ENCODE measurements around the gene L3MBTL3. TPM values are rescaled to one million over a fixed set of nuclear protein-coding genes. Genes with fewer than 3 reads are reported as not detected.

The L3MBTL3 gene
- total RNA-seq, 1 donor from 2014 or later: 3.2 TPM

DNA sequence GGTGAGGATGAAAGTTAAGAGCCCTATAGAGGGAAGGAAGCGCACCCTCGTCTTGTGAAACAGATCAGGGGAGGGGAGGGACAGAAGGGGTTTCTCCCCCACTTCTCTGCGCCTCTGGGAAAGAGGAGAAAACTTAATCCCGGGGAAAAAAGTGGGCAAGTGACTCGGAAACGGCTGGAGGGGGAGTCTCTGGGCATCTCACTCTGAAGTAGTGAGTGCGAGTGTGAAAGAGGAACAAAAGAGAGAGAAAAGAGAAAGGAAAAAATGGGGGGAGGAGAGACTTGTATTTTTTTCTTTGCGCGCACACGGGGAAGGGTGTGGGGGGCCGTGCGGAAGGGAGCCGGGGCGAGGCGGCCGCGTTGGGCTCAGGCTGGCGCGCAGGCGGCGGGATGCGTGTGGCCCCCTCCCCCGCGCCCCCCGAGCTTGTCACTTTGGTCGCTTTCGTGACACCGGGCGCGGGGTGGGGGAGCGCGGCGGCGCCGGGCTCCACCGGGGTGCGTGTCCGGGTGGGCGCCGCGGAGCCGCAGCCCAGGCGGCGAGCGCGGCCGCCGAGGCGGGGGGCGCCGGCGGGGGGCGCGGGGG is 454 bp downstream of the L3MBTL3 start:
- peaks cover 23% of the 10 kb centered on the region for H3K4me1 ChIP-seq
- no peaks in the 10 kb centered on the region for H3K36me3 ChIP-seq
- H3K27me3 ChIP-seq (ENCODE audit: low read depth): no peaks in the 10 kb centered on the region
- H3K27ac ChIP-seq (replicated peaks): peak overlapping the region; percentile 46
- DNase-seq: no peak
- TF ChIP-seq, protein P1, sequence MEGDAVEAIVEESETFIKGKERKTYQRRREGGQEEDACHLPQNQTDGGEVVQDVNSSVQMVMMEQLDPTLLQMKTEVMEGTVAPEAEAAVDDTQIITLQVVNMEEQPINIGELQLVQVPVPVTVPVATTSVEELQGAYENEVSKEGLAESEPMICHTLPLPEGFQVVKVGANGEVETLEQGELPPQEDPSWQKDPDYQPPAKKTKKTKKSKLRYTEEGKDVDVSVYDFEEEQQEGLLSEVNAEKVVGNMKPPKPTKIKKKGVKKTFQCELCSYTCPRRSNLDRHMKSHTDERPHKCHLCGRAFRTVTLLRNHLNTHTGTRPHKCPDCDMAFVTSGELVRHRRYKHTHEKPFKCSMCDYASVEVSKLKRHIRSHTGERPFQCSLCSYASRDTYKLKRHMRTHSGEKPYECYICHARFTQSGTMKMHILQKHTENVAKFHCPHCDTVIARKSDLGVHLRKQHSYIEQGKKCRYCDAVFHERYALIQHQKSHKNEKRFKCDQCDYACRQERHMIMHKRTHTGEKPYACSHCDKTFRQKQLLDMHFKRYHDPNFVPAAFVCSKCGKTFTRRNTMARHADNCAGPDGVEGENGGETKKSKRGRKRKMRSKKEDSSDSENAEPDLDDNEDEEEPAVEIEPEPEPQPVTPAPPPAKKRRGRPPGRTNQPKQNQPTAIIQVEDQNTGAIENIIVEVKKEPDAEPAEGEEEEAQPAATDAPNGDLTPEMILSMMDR (IDR thresholded peaks at IDR 0.05; ENCODE audit: borderline replicate concordance): no peak
- peak overlapping the region; percentile 90 for H3K4me3 ChIP-seq
- H3K9me3 ChIP-seq (replicated peaks): no peaks in the 10 kb centered on the region
- intact Hi-C loops (cut with micrococcal nuclease): loop anchor here (10.0 kb wide), 1 partner anchor 424 kb away; no protein-coding TSS in a partner anchor

DNA sequence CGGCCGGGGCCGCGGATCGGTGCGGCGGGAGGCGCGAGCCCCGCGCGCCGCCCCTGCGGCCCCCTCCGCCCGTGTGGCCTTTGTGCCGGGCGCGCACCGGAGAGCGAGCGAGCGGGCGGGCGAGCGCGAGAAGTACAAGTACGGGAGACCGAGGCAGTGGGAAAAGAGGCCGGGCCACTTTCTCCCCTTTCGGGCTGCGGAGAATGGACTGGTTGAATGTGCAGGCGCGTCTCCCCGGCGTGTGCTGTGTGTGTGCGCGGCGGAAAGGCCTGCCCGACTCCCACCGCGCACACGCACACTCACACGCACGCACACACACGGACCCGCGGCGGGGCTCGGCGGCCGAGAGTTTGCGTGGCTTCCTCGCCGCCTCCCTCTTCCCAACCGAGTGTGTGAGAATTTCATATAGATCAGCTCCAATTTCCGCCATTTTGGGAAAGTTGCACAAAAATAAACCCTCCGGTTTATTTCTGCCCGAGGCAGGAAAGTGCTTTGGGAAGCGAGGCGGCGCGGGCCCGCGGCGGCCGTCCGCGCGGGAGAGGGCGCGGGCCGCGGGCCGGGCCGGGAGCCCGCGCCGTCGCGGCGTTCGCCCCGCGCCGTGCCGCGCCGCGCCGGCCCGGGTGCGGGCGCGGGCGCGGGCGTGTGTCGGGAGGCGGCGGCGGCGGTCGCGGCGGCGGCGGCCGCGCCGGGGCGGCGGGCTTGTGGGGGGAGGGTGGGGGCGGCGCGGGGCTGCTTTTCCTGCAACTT is 1.1 kb downstream of the L3MBTL3 start:
- intact Hi-C loops (cut with micrococcal nuclease): loop anchor here (10.0 kb wide), 1 partner anchor 425 kb away; no protein-coding TSS in a partner anchor

DNA sequence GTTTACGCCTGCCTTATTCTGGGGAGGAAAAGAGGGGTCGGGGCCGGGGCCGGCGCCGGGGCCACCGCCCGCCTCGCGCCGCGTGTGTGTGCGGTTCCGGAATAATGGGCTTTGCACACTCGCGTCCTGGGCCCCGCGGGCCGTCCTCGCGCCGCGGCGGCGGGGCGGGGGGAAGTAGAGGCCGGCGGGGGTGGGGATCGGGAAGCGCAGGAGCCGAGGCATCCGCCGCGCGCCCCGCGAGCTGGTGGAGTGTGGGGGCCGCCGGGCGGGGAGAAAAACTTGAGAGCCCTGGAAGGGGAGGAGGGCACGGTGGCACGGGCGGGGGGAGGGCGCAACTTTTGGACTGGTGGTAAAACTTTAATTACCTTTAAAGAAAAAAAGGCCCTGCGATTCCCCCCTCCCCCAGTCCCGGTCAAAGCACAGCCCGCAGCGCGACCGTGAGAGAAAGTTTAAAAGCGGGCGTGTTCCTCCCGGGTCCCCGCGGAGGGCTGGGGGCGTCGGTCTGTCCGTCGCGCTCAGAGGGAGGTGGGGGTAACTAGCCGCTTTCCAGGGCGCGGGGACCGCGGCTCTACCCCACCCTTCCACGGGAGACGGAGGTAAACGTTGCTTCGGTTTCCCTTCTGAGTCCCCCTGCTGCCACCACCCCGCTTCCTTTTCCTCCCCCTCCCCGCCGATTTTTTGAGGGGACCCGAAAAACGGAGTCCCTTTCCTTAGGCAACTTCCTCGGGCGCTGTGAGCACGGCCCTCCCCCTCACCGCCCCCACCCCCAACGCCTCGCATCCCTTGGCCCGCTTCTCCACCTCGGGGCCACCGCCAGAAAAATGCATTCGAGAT is 1.9 kb downstream of the L3MBTL3 start:
- intact Hi-C loops (cut with micrococcal nuclease): no loop called here
- Histone ChIP-seq H3K27ac (replicated peaks) (peak overlapping the region; percentile 81), H3K9me3 (replicated peaks) (no peaks in the 10 kb centered on the region), H3K27me3 (ENCODE audit: low read depth) (no peaks in the 10 kb centered on the region), H3K4me1 (peaks cover 23% of the 10 kb centered on the region), H3K36me3 (no peaks in the 10 kb centered on the region), H3K4me3 (peak overlapping the region; percentile 90)
- DNase-seq: peak; percentile 33
- TF ChIP-seq, protein P1 (IDR thresholded peaks at IDR 0.05; ENCODE audit: borderline replicate concordance): no peak

More for the DNA sequence above, 1.1 kb downstream of the L3MBTL3 start:
- H3K9me3 ChIP-seq (replicated peaks): no peaks in the 10 kb centered on the region
- H3K27me3 ChIP-seq (ENCODE audit: low read depth): no peaks in the 10 kb centered on the region
- DNase-seq: peak; percentile 26
- peak overlapping the region; percentile 81 for H3K27ac ChIP-seq (replicated peaks)
- peak overlapping the region; percentile 90 for H3K4me3 ChIP-seq
- peaks cover 23% of the 10 kb centered on the region for H3K4me1 ChIP-seq
- TF ChIP-seq, protein P1 (IDR thresholded peaks at IDR 0.05; ENCODE audit: borderline replicate concordance): no peak
- H3K36me3 ChIP-seq: no peaks in the 10 kb centered on the region

DNA sequence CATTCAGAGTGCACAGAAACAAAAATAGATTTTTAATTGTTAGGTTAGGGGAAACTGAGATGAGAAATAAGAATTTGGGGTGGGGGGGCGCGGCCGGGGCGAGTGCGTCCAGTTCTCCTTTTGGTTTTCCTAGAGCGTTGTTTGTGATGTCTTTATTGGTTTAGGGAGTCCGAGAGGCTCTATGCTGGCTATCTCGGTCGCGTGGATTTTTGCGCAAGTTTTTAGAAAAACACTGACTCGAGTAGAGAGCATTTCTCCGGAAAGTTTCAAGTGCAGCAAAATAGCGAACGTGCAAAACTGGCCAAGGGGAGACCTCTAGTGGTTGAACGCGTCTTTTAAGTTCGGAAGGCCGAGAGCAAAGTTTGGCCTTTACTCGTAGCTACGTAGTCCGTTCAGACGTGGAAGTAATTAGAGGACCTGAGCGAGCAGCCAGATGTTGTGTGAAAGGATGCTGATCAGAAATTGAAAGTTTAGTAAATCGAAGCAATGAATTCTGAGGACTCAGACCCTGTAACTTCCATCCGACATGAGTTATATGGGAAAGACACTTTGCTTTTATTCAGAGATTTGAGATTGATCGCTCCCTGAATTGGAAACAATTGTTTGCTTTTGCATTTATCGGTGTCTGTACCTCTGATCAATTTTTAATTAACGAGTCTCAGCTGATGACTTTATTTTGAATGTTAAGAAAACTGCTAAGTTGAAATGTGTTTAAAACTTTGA is 2.7 kb downstream of the L3MBTL3 start:
- peak overlapping the region; percentile 81 for H3K27ac ChIP-seq (replicated peaks)
- H3K27me3 ChIP-seq (ENCODE audit: low read depth): no peaks in the 10 kb centered on the region
- no peaks in the 10 kb centered on the region for H3K9me3 ChIP-seq (replicated peaks)
- intact Hi-C loops (cut with micrococcal nuclease): no loop called here
- peaks cover 23% of the 10 kb centered on the region for H3K4me1 ChIP-seq
- peak; percentile 65 for DNase-seq
- H3K4me3 ChIP-seq: peak overlapping the region; percentile 90
- TF ChIP-seq, protein P1 (IDR thresholded peaks at IDR 0.05; ENCODE audit: borderline replicate concordance): peak; percentile 85
- H3K36me3 ChIP-seq: no peaks in the 10 kb centered on the region

DNA sequence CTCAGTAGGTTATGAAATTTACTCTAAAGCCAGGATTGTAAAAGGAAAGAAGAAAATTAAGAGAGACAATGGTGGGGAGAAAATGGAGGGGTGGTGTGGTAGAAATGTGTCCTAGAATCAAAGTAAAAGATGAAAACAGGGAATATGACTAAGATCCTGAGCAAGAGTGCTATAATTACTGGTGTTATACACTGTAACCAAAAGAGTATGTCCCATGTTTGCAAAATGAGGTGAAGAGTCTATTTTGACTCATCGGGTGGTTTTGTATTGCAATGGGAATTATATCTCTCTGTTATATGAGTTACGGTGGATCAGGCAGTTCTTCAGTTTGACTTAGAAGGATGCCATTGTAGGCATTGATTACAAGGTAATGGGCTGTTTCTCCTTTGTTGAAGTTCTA is 8.5 kb downstream of the L3MBTL3 start:
- Histone ChIP-seq H3K4me3 (no peak overlapping the region), H3K27me3 (ENCODE audit: low read depth) (no peaks in the 10 kb centered on the region), H3K9me3 (replicated peaks) (no peaks in the 10 kb centered on the region), H3K4me1 (no peaks in the 10 kb centered on the region), H3K36me3 (no peaks in the 10 kb centered on the region), H3K27ac (replicated peaks) (no peak overlapping the region)
- TF ChIP-seq, protein P1 (IDR thresholded peaks at IDR 0.05; ENCODE audit: borderline replicate concordance): no peak
- intact Hi-C loops (cut with micrococcal nuclease): no loop called here
- no peak for DNase-seq

All from left ventricle myocardium inferior (tissue), 1 donor.